B cell (primary cell): ENCODE results near the gene APBB3.

Experiments used
- EZH2 ChIP-seq: IDR thresholded peaks from 2 replicates; pipeline ENCODE4 v1.6.1; 2012; ENCODE audit warnings: borderline replicate concordance, low read depth, mild to moderate bottlenecking, moderate library complexity, low read length; ENCODE audit not compliant: insufficient read depth, poor library complexity, severe bottlenecking
- TF ChIP-seq, protein P1 (sequence below): fragments of 200-600 bp; IDR thresholded peaks from one replicate; pipeline ENCODE4 v1.8.0; 2022; ENCODE audit warnings: antibody characterized with exemption, mild to moderate bottlenecking

DNA sequence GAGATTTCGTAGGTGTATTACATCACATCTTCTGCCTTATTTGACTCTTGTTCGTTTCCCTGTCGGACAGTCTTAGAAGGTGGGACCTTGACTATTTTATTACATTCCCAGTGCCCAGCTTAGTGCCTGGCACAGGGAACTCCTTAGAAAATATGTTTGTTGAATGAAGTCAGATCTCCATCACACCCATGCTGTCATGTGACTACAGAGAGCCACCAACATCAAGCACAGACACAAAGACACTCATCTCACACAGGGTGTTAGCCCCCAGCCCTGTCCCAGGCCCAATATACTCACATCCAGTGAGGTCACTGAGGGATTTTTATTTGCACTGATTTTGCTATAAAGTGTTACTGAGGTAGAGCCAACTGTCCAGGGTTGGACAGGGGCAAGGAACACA lies 6.4 kb downstream of the APBB3 start:
- TF ChIP-seq, protein P1, sequence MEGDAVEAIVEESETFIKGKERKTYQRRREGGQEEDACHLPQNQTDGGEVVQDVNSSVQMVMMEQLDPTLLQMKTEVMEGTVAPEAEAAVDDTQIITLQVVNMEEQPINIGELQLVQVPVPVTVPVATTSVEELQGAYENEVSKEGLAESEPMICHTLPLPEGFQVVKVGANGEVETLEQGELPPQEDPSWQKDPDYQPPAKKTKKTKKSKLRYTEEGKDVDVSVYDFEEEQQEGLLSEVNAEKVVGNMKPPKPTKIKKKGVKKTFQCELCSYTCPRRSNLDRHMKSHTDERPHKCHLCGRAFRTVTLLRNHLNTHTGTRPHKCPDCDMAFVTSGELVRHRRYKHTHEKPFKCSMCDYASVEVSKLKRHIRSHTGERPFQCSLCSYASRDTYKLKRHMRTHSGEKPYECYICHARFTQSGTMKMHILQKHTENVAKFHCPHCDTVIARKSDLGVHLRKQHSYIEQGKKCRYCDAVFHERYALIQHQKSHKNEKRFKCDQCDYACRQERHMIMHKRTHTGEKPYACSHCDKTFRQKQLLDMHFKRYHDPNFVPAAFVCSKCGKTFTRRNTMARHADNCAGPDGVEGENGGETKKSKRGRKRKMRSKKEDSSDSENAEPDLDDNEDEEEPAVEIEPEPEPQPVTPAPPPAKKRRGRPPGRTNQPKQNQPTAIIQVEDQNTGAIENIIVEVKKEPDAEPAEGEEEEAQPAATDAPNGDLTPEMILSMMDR, result no peak
- no peak for TF ChIP-seq EZH2
